GM12878 (cell line): ENCODE data around the gene PCSK1N. TPM values are rescaled to one million over a fixed set of nuclear protein-coding genes. Genes with fewer than 3 reads are reported as not detected.
"Not testable (repeated sequence)": the region's sequence is repeated elsewhere in the genome, so short reads cannot be mapped to it uniquely, and the experiment has no call there.

Experiments
- ATAC-seq: fragments of 200-7000 bp; cut with Tn5 transposase; 3 replicates; pipeline ENCODE4 v1.9.1; 2020; ENCODE audit warnings: mild to moderate bottlenecking, moderate library complexity
- BruUV-seq: library from RNA; stranded (reverse); fragments of 400-500 nt; replicated peaks from 2 replicates; lab custom pipeline; 2021; lab: Mats Ljungman, UMichigan
- CTCF ChIA-PET: fragments of 300-600 bp; sonication (Branson Sonifier 250); formaldehyde crosslinking; extraction: SDS; loops from one replicate; lab custom pipeline; 2021; ENCODE audit warnings: inconsistent platforms; lab: Yijun Ruan, JAX
- POLR2A ChIA-PET: fragments of 350-600 bp; formaldehyde crosslinking; extraction: SDS; loops from one replicate; lab custom pipeline; 2021; ENCODE audit warnings: inconsistent platforms; lab: Charles Lee
- RAD21 ChIA-PET: fragments of 300-600 bp; sonication (Branson Sonifier 250); formaldehyde crosslinking; loops from one replicate; lab custom pipeline; 2023; ENCODE audit warnings: antibody characterized with exemption; ENCODE audit not compliant: unreplicated experiment; lab: Charles Lee
- SMC1A ChIA-PET: fragments of 300-600 bp; sonication (Branson Sonifier 250); formaldehyde crosslinking; loops from one replicate; lab custom pipeline; 2023; ENCODE audit not compliant: unreplicated experiment, uncharacterized antibody; lab: Charles Lee
- DNase-seq: peaks from one replicate; pipeline ENCODE4 v3.0.0-alpha.2; 2011; ENCODE audit warnings: low read depth, low spot score
- FAIRE-seq: peaks from 3 replicates; lab custom pipeline; 2011; peaks lifted over from hg19 to GRCh38; lab: Jason Lieb, UNC
- H2AFZ ChIP-seq: 2 replicates; pipeline ENCODE4 v1.6.0; 2011; ENCODE audit warnings: low read depth, low read length, control low read depth; ENCODE audit not compliant: control insufficient read depth
- H3K27ac ChIP-seq: 2 replicates; pipeline ENCODE4 v1.5.1; 2011; ENCODE audit warnings: control low read depth; ENCODE audit not compliant: control insufficient read depth, insufficient read depth
- H3K27me3 ChIP-seq, 2 experiments: replicated peaks in 1 of 2; 2 replicates each; pipeline versions ENCODE4 v1.6.0 to v1.6.1; 2011; ENCODE audit warnings: low read length in 1 of 2; ENCODE audit not compliant: control insufficient read depth in 2 of 2, insufficient read depth in 2 of 2
- H3K36me3 ChIP-seq, 2 experiments: 2 replicates each; pipeline ENCODE4 v1.5.1; 2011; ENCODE audit warnings: low read length in 1 of 2; ENCODE audit not compliant: control insufficient read depth in 2 of 2, insufficient read depth in 2 of 2
- H3K4me1 ChIP-seq: 2 replicates; pipeline ENCODE4 v1.6.1; 2011; ENCODE audit warnings: mild to moderate bottlenecking, low read length, moderate library complexity, mixed read lengths; ENCODE audit not compliant: control insufficient read depth, insufficient read depth
- H3K4me2 ChIP-seq: 2 replicates; pipeline ENCODE4 v1.6.0; 2011; ENCODE audit warnings: control low read depth; ENCODE audit not compliant: control insufficient read depth, insufficient read depth
- H3K4me3 ChIP-seq: fragments of 200-600 bp; sonication (generic); 2 replicates; pipeline ENCODE4 v1.5.1; 2016
- H3K79me2 ChIP-seq: 2 replicates; pipeline ENCODE4 v1.6.0; 2011; ENCODE audit warnings: low read length; ENCODE audit not compliant: control insufficient read depth, insufficient read depth
- H3K9ac ChIP-seq: 2 replicates; pipeline ENCODE4 v1.8.0; 2011; ENCODE audit warnings: low read length, control low read depth, mixed read lengths; ENCODE audit not compliant: control insufficient read depth, insufficient read depth
- H3K9me3 ChIP-seq: replicated peaks from 3 replicates; pipeline ENCODE4 v1.5.1; 2011; ENCODE audit warnings: mild to moderate bottlenecking, low read length; ENCODE audit not compliant: control insufficient read depth, insufficient read depth
- H4K20me1 ChIP-seq: 2 replicates; pipeline ENCODE4 v1.6.0; 2011; ENCODE audit not compliant: control insufficient read depth, insufficient read depth
- CREM ChIP-seq: IDR thresholded peaks from 2 replicates; pipeline ENCODE4 v1.6.1; 2014; ENCODE audit warnings: antibody characterized with exemption, low read depth
- JUNB ChIP-seq: IDR thresholded peaks from 2 replicates; pipeline ENCODE4 v1.6.1; 2016; ENCODE audit warnings: antibody characterized with exemption, mild to moderate bottlenecking
- MYB ChIP-seq: fragments of 150-350 bp; IDR thresholded peaks from 2 replicates; pipeline ENCODE4 v1.6.1; 2014; ENCODE audit warnings: mild to moderate bottlenecking, low read depth, low read length, borderline replicate concordance
- MYC ChIP-seq: IDR thresholded peaks from 2 replicates; pipeline ENCODE4 v1.6.1; 2011; ENCODE audit warnings: mild to moderate bottlenecking, low read length, moderate library complexity, inconsistent platforms; ENCODE audit not compliant: insufficient read depth, insufficient replicate concordance, insufficient read length, severe bottlenecking
- NFIC ChIP-seq: IDR thresholded peaks from 2 replicates; pipeline ENCODE4 v1.6.1; 2012; ENCODE audit warnings: low read depth, mild to moderate bottlenecking, inconsistent platforms, low read length, moderate library complexity
- NRF1 ChIP-seq: conservative IDR thresholded peaks from 2 replicates; pipeline ENCODE4 v1.6.1; 2011; ENCODE audit warnings: mild to moderate bottlenecking, low read depth, low read length, improper control_type of control experiment
- SPI1 ChIP-seq: IDR thresholded peaks from 2 replicates; pipeline ENCODE4 v1.6.1; 2011; ENCODE audit warnings: low read depth, mild to moderate bottlenecking, low read length, moderate library complexity, borderline replicate concordance; ENCODE audit not compliant: insufficient read depth
- WGBS: methylation state at CpG from one replicate; pipeline ENCODE4 v1.1.6; 2016; ENCODE audit warnings: low lambda C conversion rate; ENCODE audit not compliant: insufficient replicate concordance, insufficient coverage; ENCODE audit errors: missing lambda C conversion rate; 5-methylcytosine and 5-hydroxymethylcytosine counted together
- in situ Hi-C: fragments of 300-500 bp; cut with MboI; formaldehyde crosslinking; loops from 9 replicates; pipeline ENCODE4 v1.14.3; 2018; ENCODE audit warnings: mixed read lengths
- intact Hi-C: fragments of 100-400 bp; cut with micrococcal nuclease; formaldehyde crosslinking; loops from one replicate; pipeline ENCODE4 v1.14.2; 2022; ENCODE audit not compliant: unreplicated experiment
- polyA plus RNA-seq, 11 experiments: library from polyadenylated mRNA; depleted of rRNA in 4 of 11; unstranded in 6 of 11; stranded (reverse) in 5 of 11; fragments of >200 nt; fragmentation: Nextera tagmentation in 4 of 11; fragmentation: Illumina TruSeq in 1 of 11; extraction: Ambion mirVana in 4 of 11; extraction: Trizol in 1 of 11; gene quantifications; 1 replicate in 1 of 11; 2 replicates in 10 of 11; pipeline versions ENCODE4 v1.2.1 to v1.2.3, GENCODE V29; 2011 to 2016; ENCODE audit warnings: inconsistent platforms in 2 of 11, missing spikeins in 2 of 11, low read depth in 1 of 11
- total RNA-seq, 4 experiments: library from RNA; depleted of rRNA in 3 of 4; stranded (reverse); fragments of >200 nt in 3 of 4; fragmentation: Illumina TruSeq in 1 of 4; extraction: Trizol in 1 of 4; gene quantifications; 2 replicates each; pipeline versions ENCODE4 v1.2.1 to v1.2.3, GENCODE V29; 2013 to 2021
- TF ChIP-seq, protein P1 (sequence below): fragments of 450-650 bp; IDR thresholded peaks from 2 replicates; pipeline ENCODE4 v1.6.1; 2017; ENCODE audit warnings: borderline replicate concordance

PCSK1N gene
- total and polyA plus RNA-seq, 10 of the 15 experiments (the other 5 are each of a cell fraction or from before 2014, with no cell fraction given): 0.19 TPM; not detected in 9

DNA sequence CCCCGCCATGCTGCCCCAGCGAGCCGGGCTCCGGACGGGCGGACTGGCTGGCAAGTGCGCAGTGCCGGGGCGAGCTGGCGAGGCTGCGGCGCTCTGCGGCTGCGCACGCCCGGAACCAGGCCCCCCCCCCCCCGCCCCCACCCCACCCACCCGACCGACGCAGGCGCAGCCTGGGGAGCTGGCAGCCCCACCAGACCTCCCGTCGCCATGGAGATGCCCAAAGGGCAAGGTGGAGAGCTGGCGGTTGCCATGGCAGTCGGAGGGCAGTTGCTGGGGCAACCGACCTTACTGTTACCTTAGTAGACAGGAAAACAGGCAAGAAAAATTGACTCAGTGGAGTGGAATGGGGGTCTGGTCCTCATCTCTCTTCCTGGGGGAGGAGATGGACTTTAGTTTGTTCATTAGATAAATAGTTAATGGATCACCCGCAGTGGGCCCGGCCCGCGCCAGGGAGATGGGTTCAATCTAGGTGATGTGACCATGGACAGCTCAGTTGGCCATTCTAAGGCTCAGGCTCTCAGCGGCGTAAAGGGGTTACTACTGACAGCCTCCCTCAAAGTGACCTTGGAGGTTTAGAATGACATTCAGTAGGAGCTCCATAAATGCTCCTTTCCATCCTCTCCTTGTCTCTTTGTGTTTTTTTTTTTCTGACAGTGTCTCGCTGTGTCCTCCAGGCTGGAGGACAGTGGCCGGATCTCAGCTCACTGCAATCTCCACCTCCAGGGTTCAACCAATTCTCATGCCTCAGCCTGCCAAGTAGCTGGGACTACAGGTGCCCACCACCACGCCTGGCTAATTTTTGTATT lies at the start of gene PCSK1N (continued):
- TF ChIP-seq SPI1: no peak
- TF ChIP-seq MYB: no peak
- TF ChIP-seq CREM: no peak
- TF ChIP-seq, protein P1, sequence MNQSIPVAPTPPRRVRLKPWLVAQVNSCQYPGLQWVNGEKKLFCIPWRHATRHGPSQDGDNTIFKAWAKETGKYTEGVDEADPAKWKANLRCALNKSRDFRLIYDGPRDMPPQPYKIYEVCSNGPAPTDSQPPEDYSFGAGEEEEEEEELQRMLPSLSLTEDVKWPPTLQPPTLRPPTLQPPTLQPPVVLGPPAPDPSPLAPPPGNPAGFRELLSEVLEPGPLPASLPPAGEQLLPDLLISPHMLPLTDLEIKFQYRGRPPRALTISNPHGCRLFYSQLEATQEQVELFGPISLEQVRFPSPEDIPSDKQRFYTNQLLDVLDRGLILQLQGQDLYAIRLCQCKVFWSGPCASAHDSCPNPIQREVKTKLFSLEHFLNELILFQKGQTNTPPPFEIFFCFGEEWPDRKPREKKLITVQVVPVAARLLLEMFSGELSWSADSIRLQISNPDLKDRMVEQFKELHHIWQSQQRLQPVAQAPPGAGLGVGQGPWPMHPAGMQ: no peak
- no peak for TF ChIP-seq NFIC
- TF ChIP-seq NRF1: no peak

DNA sequence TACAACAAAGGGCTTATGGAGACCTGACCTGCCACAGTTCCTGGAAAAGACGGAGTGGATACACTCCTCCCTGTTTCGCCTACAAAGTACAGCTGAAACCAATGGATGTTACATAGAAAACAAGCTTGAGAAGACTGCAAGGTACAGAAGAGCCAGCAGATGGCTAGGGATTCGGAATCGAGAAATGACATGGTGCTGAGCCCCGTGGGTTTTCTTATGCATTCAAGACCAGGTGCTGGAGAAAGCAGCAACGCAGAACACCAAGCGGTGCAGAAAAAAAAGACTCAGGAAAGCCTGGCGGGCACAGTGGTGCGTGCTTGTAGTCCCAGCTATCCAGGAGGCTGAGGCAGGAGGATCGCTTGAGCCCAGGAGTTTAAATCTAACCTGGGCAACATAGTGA lies 48.3 kb upstream of the PCSK1N start:
- ChIA-PET CTCF (no interaction called here), RAD21 (no interaction called here), SMC1A (no interaction called here), POLR2A (no interaction called here)
- Histone ChIP-seq H3K9ac (no peak overlapping the region), H4K20me1 (no peaks in the 10 kb centered on the region), H3K4me1 (no peaks in the 10 kb centered on the region), H3K36me3 (no peaks in the 10 kb centered on the region), H2AFZ (no peak overlapping the region), H3K27me3 (no peaks in the 10 kb centered on the region), H3K27ac (no peak overlapping the region), H3K79me2 (no peaks in the 10 kb centered on the region), H3K9me3 (no peaks in the 10 kb centered on the region), H3K4me2 (no peak overlapping the region), H3K4me3 (no peak overlapping the region)
- no peak for TF ChIP-seq JUNB
- no peak for TF ChIP-seq MYC
- DNase-seq (no peak), ATAC-seq (no peak), FAIRE-seq (no peak)
- BruUV-seq: no TSS peak
- in situ Hi-C loops: no loop called here
- WGBS: 50% methylated on average over 10 of the region's 10 CpGs
- intact Hi-C loops: no loop called here

DNA sequence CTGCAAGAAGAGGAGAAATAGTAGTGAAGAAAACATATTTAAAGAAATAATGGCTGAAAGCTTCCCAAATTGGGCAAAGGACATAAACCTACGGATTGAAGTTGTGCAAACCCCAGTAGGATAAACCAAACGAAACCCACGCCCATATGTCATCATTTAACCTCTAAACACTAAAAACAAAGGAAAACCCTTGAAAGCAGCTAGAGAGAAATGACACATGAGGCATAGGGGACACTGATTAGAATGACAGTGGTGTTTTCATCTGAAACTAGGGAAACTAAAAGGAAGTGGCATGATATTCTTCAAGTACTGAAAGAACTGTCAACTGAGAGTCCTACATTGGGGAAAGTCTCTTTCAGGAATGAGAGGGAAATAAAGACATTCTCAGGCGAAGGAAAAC lies 41.5 kb upstream of the PCSK1N start:
- in situ Hi-C loops, H3K4me1 ChIP-seq, SMC1A ChIA-PET, H3K9ac ChIP-seq, POLR2A ChIA-PET, H3K4me3 ChIP-seq, CTCF ChIA-PET, DNase-seq, H2AFZ ChIP-seq, BruUV-seq, RAD21 ChIA-PET, H3K79me2 ChIP-seq, H3K27ac ChIP-seq, H3K27me3 ChIP-seq, intact Hi-C loops, H4K20me1 ChIP-seq, H3K4me2 ChIP-seq, H3K36me3 ChIP-seq, H3K9me3 ChIP-seq, FAIRE-seq, ATAC-seq: not testable (repeated sequence)
- WGBS: 29% methylated on average over 4 of the region's 4 CpGs
